Stimulated activated effector memory CD8-positive, alpha-beta T cell treated with anti-CD3 and anti-CD28 coated beads, Interleukin-12 subunit alpha, Interleukin-12 subunit beta, amount 100 ng/mL, for 72 hours (primary cell): ENCODE results near the gene RFPL1.

Experiments used
- ATAC-seq: fragments of 150-1000 bp; cut with Tn5 transposase; 2 replicates; pipeline ENCODE4 v1.10.0; 2021
- DNase-seq, 2 donors: peaks; one replicate each; pipeline ENCODE4 v3.0.0; 2021 to 2022; ENCODE audit warnings: low spot score in 2 of 2
- H3K27ac Mint-ChIP-seq: one replicate; pipeline ENCODE4 v1.8.0; 2022; ENCODE audit warnings: mild to moderate bottlenecking, mixed read lengths
- H3K36me3 Mint-ChIP-seq: one replicate; pipeline ENCODE4 v1.8.0; 2022; ENCODE audit warnings: mild to moderate bottlenecking, mixed read lengths
- H3K4me1 Mint-ChIP-seq: one replicate; pipeline ENCODE4 v1.8.0; 2022; ENCODE audit warnings: mixed read lengths
- H3K4me3 Mint-ChIP-seq: one replicate; pipeline ENCODE4 v1.8.0; 2022; ENCODE audit warnings: mild to moderate bottlenecking, mixed read lengths
- H3K9me3 Mint-ChIP-seq: one replicate; pipeline ENCODE4 v1.8.0; 2022; ENCODE audit warnings: mixed read lengths

RFPL1 gene

DNA sequence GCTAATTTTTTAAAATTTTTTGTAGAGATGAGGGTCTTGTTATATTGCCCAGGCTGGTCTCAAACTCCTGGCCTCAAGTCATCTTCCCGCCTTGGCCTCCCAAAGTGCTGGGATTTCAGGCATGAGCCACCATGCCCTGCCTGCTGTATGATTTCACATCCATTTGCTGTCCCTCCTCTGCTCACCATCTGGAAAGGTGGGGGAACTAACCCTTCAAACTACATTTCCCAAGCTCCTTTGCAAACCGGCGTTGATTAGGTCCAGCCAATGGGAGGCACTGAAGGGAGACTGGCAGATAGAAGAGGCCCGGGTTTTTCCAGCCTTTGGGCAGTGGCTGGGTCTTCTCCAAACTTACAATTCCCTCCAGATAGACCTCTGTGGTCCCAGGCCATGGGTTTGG lies 19.3 kb downstream of the RFPL1 start:
- H3K4me3 Mint-ChIP-seq, result no peak overlapping the region
- H3K4me1 Mint-ChIP-seq, result no peaks in the 10 kb centered on the region
- no peaks in the 10 kb centered on the region for H3K36me3 Mint-ChIP-seq
- ATAC-seq (peak; percentile 53), DNase-seq (no peak)
- H3K27ac Mint-ChIP-seq, result no peak overlapping the region
- H3K9me3 Mint-ChIP-seq, result no peaks in the 10 kb centered on the region

DNA sequence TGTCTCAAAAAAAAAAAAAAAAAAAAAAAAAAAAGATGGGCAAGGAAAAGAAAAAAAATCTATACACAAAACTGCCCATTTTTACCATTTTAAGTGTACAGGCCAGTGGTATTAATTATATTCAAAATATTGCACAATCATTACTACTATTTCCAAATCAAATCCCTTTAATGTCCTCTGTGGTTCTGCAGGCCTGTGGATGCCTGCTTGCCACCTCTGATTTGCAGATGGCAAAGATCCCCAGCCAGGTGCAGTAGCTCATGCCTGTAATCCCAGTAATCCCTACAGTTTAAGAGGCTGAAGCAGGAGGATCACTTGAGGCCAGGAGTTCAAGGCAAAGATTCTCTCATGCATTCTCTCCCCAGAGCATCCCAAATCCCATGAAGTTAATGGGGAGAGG lies 20.2 kb downstream of the RFPL1 start:
- Mint-ChIP-seq H3K4me3 (no peak overlapping the region), H3K4me1 (no peaks in the 10 kb centered on the region), H3K27ac (no peak overlapping the region), H3K36me3 (no peaks in the 10 kb centered on the region), H3K9me3 (no peaks in the 10 kb centered on the region)
- ATAC-seq, result no peak
- DNase-seq, result no peak

DNA sequence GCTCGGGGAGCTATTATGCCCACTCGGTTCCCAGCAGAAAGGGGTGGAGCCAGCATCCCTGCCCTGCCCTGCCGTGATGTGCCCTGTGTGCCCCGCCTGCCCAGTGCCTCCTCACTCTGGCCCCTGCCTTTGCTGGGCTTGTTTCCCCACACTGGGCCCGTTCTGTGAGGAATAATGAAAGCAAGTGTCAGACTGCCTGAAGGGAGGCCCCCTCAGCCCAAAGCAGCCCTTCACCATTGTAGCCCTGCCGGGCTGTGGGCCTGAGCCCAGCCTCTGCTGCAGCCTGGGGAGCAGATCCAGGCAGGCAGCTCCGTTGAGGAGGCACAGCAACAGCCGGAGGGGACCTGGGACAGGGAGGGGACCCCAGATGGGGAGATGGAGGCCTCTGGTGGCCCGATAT lies 21.4 kb downstream of the RFPL1 start:
- Mint-ChIP-seq H3K36me3 (no peaks in the 10 kb centered on the region), H3K4me3 (no peak overlapping the region), H3K27ac (no peak overlapping the region), H3K9me3 (no peaks in the 10 kb centered on the region), H3K4me1 (no peaks in the 10 kb centered on the region)
- no peak for ATAC-seq
- no peak for DNase-seq

DNA sequence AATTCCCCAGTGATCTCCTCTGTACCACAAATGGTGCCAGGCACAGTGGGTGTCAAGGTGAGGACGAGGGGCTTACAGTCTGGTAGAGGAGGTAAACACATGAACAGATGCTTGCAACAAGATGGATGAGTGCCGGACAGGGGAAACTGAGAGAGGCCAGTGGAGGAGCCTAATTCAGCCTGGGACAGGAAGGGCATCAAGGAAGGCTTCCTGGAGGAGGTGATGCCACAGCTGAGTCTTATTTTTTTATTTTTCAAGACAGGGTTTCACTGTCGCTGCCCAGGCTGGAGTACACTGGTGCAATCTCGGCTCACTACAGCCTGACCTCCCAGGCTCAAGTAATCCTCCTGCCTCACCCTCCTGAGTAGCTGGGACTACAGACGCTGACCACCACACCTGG lies 22.9 kb downstream of the RFPL1 start:
- Mint-ChIP-seq H3K27ac (no peak overlapping the region), H3K4me1 (no peaks in the 10 kb centered on the region), H3K9me3 (no peaks in the 10 kb centered on the region), H3K36me3 (no peaks in the 10 kb centered on the region), H3K4me3 (no peak overlapping the region)
- ATAC-seq (no peak), DNase-seq (no peak)

DNA sequence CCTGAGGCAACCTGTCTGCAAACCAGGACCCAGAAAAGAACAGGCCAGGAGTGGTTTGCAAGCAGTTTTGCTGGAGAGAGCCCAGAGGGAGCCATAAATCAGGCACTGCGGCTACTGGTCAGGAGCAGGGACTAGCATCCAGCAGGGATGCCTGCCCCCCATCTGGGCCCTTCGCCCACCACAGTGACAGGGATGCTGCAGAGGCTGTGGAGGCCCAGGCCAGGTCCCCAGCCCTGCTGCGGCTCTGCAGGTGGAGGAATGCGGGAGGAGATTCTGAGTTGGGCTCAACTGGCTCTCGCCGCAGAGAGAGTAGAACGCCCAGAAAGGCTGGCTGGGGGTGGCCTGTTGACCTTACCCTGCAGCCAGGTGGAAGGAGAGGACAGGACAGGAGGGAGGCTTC lies 25.2 kb downstream of the RFPL1 start:
- ATAC-seq, result no peak
- Mint-ChIP-seq H3K9me3 (no peaks in the 10 kb centered on the region), H3K36me3 (no peaks in the 10 kb centered on the region), H3K27ac (no peak overlapping the region), H3K4me1 (no peaks in the 10 kb centered on the region), H3K4me3 (no peak overlapping the region)
- DNase-seq, result no peak

DNA sequence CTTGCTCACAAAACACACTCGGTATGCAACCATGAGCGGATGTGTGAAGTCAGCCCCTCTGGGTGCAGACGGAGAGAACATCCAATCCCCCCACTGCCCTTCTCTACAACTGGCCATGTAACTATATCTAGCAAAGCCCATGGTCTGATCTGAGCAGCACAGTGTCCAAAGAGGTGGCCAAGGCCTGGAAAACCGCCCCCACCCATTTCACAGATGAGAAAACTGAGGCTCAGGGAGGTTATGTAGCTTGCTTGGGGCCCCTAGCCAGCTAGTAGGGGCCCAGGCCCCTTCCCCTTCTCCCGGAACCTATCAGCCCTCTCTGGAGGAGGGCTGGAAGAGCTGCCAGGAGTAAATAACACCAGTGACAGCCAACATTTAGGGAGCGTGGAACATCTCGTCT lies 26.2 kb downstream of the RFPL1 start:
- Mint-ChIP-seq H3K4me1 (no peaks in the 10 kb centered on the region), H3K4me3 (no peak overlapping the region), H3K36me3 (no peaks in the 10 kb centered on the region), H3K9me3 (no peaks in the 10 kb centered on the region), H3K27ac (no peak overlapping the region)
- ATAC-seq (no peak), DNase-seq (no peak)

DNA sequence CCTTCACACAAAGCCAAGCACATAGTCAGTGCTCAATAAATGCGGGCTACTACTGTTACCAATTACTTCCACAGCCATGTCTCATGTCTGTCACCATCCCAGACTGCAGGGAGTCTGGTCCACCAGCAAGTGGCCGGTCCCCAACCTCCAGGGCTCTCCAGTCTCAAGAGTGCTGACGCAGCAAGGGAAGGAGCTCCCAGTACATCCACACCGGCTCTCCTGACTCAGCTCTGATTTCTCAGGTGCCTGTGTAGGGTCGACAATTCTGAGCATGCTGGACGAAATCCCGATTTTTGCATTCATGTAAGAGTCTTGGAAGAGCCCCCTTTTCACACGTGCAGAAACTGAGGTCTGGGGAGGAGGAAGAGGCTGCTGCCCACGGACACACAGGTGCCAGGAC lies 31.4 kb downstream of the RFPL1 start:
- Mint-ChIP-seq H3K9me3 (no peaks in the 10 kb centered on the region), H3K4me3 (peak overlapping the region; percentile 46), H3K27ac (no peak overlapping the region)

DNA sequence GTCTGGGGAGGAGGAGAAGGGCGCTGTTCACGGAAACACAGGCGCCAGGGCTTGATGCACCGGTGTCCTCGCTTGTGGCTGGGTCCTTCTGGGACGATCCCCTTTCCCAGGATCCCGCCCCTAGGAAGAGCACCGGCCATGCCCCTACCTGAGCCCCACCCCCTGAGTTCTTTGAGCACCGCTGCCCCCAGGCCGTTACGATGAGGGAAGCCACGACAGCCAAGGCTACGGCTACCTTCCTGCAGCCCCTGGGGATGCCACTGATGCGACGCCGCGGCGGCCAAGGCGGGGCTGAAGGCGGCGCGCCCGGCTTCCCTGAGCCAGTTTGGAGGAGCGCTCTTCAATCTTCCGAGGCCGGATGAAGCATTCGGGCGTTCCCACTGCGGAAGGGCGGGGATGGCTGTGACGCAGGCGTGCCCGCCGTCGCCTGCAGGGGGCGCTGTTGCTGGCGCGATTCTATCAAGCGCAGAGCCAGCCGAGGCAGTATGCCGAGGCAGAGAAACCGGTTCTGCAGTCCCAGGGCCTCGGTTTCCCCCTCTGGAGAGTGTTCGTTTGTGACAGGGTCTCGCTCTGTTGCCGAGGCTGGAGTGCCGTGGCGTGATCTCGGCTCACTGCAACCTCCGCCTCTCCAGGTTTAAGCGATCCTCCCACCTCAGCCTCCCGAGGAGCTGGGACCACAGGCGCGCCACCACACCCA lies 31.9 kb downstream of the RFPL1 start:
- Mint-ChIP-seq H3K36me3 (no peaks in the 10 kb centered on the region), H3K4me1 (no peaks in the 10 kb centered on the region), H3K4me3 (peak overlapping the region; percentile 46), H3K9me3 (no peaks in the 10 kb centered on the region), H3K27ac (no peak overlapping the region)
- peak; percentile 77 for ATAC-seq
- DNase-seq, result peak; percentile 61 to 85

More for the DNA sequence above, 31.4 kb downstream of the RFPL1 start:
- no peak for ATAC-seq
- Mint-ChIP-seq H3K36me3 (no peaks in the 10 kb centered on the region), H3K4me1 (no peaks in the 10 kb centered on the region)
- DNase-seq, result no peak

DNA sequence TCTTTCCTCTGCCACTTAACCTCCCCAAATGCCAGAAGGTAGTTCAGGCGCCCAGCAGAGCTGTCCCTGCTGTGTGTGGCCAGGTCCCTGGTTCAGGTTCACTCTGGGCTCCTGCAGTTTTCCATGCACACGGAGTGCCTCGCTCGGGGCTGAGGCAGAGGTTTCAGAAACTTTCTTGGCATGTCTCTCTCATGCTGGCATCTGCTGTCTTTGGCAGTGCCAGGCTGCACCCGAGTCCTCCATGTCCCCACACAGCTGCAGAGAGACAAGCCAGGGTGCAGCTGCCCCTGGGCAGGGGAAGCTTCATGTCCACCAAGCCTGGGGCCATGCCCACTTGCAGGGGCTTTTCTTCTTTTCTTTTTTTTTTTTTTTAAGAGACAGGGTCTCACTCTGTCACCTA lies 34.6 kb downstream of the RFPL1 start:
- Mint-ChIP-seq H3K36me3 (no peaks in the 10 kb centered on the region), H3K4me3 (no peak overlapping the region), H3K9me3 (no peaks in the 10 kb centered on the region), H3K4me1 (no peaks in the 10 kb centered on the region), H3K27ac (no peak overlapping the region)
- ATAC-seq, result no peak
- no peak for DNase-seq

DNA sequence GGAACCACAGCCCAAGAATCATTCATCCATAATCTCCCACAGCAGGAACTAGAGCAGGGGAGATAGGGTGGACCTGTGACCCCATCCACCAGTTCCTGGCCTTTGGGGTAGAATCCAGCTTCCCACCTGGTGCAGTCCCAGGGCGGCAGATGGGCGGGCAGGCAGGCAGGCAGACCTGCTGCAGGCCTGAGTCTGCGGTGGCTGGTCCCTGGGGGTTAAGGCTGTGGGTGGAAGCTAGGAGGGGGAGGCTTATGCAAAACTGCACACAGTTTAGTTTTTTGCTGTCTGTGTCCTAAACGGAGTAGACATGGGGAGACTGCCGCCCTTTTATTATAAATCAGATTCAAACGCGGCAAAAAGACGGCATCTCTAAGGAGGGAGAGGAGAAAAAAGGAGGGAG lies 37.2 kb downstream of the RFPL1 start:
- H3K9me3 Mint-ChIP-seq, result no peaks in the 10 kb centered on the region
- H3K27ac Mint-ChIP-seq, result no peak overlapping the region
- no peak overlapping the region for H3K4me3 Mint-ChIP-seq
- ATAC-seq (no peak), DNase-seq (no peak)
- H3K36me3 Mint-ChIP-seq, result no peaks in the 10 kb centered on the region
- peaks cover 17% of the 10 kb centered on the region for H3K4me1 Mint-ChIP-seq

DNA sequence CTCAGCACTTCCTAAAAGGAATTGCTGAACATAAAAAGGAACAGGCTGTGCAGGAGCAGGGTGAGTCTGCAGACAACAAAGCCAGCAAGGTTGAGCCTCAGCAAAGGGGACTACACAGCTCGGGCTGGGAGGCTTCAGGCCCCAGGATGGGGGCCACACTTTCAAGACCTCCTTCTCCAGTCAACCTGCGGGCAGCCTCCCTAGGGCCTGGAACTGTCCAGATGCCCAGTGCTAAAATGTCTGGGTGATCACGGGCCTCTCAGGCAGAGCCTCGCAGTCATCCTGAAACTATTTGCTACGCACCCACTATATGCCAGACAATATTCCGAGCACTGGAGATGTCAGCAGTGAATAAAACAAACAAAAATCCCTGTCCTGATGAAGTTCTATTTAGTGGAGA lies 37.7 kb downstream of the RFPL1 start:
- no peak overlapping the region for H3K4me3 Mint-ChIP-seq
- no peaks in the 10 kb centered on the region for H3K36me3 Mint-ChIP-seq
- H3K27ac Mint-ChIP-seq, result no peak overlapping the region
- ATAC-seq, result no peak
- no peaks in the 10 kb centered on the region for H3K9me3 Mint-ChIP-seq
- H3K4me1 Mint-ChIP-seq, result peaks cover 17% of the 10 kb centered on the region
- DNase-seq, result no peak

DNA sequence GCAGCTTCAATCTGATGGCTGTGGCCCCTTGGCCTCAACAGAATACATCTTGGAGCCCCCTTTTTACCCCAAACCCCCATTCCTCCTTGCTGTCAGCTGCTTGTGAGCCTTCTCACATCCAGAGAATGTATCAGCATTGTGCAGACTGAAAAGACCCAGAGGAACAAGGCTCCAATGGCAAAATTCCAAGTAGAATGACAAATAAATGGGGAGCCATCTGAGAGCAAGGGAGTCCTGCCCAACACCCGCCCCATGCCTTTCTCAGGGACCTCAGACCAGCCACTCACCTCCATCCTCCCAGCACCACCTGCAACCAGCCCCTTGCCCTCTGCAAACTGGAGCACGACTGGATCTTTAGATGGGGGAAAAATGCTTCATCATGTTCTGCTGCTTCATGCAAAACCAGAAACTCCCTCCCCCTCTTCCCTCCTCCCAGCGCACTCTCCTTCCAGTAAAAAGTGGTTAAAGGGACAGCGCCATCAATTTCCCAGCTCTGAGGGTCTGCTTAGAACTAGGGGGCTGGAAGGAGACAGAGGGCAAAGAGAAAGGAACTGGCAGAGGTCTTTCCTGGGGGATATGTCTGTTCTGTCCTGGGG lies 39.4 kb downstream of the RFPL1 start:
- no peak for DNase-seq
- Mint-ChIP-seq H3K4me1 (peaks cover 17% of the 10 kb centered on the region), H3K36me3 (no peaks in the 10 kb centered on the region), H3K9me3 (no peaks in the 10 kb centered on the region), H3K27ac (no peak overlapping the region), H3K4me3 (no peak overlapping the region)
- ATAC-seq, result no peak

DNA sequence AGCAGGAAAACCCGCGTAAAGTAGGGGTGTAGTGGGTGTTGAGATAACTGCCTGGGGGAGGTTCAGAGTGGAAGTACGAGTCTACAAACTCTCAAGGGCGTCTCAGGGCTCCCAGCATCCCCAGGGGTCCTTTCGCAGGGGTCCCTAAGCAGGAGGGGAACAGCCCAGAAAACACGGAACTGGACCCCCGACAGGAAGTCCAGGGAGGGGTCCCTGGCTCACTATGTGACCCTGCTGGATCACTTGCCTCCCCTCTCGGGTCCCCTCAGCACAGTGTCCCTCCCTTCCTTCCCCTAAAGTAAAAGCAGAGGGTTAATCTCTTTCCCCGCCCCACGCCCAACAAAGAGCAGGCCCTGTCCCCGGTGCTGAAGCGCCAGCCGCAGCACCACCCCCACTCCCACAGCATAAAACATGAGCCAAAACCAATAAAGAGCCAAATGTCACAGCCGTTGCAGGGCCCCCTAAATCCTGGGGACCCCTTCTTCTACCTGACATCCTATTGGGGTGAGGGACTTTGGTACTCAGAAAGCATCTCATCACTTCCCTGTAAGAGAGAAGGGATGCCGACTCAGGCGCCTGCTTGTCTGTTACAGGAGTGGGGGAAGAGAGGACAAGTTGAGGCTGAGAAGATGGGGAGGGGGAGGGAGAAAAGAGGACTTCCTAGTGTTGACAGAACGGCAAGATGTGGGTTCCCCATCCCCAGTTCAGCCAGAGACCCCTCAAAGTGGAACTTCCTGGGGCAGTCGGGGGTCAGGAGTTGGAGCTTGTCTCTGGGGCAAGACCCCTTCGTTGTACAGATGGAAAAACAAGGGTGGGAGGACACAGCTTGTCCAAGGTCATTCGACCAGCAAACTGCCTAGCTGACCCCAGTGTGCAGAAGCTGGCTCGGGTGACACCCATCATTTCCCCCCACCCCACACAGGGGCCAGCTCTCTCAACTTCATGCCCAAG lies 40.2 kb downstream of the RFPL1 start:
- H3K4me1 Mint-ChIP-seq, result peaks cover 17% of the 10 kb centered on the region
- no peak for ATAC-seq
- DNase-seq, result no peak
- peaks cover 7% of the 10 kb centered on the region for H3K36me3 Mint-ChIP-seq
- H3K27ac Mint-ChIP-seq, result no peak overlapping the region
- no peaks in the 10 kb centered on the region for H3K9me3 Mint-ChIP-seq
- H3K4me3 Mint-ChIP-seq, result no peak overlapping the region

DNA sequence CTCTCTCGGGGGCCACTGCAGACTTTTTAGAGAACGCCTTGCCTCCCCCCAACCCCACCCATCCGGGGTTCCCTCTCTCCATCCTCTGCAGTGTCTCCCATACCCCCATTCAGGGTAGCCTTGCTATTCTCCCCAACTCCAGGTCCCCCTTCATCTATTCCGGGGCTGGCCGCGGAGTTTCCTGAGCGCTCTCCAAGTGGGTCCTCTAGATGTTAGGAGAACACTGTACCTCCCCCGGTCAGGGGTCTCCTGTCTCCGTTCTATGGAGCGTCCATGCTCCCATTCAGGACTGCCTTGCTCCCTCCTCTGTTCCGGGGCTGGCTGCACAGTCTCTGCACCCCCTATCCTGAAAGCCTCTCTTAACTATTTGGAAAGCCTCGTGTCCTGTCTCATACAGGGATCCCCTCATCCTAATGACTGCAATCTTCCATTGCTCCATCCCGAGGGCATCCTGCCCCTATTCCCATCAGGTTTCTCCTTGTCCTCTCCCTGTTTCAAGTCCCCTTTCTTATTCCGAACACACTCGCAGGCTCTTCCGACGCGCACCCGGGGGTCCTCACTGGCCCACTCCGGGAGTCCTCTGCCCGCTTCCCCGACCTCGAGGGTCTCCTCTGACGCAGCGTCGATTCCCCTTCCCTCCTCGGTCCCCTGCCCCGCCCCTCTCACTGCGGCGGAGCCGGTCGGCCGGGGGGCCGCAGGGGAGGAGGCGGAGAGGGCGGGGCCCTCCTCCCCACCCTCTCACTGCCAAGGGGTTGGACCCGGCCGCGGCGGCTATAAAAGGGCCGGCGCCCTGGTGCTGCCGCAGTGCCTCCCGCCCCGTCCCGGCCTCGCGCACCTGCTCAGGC lies 41.3 kb downstream of the RFPL1 start, which contains the start of gene NEFH:
TSS of gene NEFH (plus strand) at position 802 of the 845 bp plus-strand sequence. CDS start 45 bp downstream, outside the sequence.
- no peak within 1 kb of the TSS for H3K27ac Mint-ChIP-seq
- H3K9me3 Mint-ChIP-seq, result no peaks in the 10 kb centered on the region
- DNase-seq (no peak), ATAC-seq (no peak)
- H3K4me1 Mint-ChIP-seq, result peaks cover 17% of the 10 kb centered on the region
- H3K36me3 Mint-ChIP-seq, result peaks cover 7% of the 10 kb centered on the region
- H3K4me3 Mint-ChIP-seq, result peak within 1 kb of the TSS; percentile 59

DNA sequence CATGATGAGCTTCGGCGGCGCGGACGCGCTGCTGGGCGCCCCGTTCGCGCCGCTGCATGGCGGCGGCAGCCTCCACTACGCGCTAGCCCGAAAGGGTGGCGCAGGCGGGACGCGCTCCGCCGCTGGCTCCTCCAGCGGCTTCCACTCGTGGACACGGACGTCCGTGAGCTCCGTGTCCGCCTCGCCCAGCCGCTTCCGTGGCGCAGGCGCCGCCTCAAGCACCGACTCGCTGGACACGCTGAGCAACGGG lies 41.8 kb downstream of the RFPL1 start:
- Mint-ChIP-seq H3K4me3 (peak overlapping the region; percentile 59), H3K36me3 (peaks cover 7% of the 10 kb centered on the region), H3K9me3 (no peaks in the 10 kb centered on the region), H3K27ac (no peak overlapping the region), H3K4me1 (peaks cover 17% of the 10 kb centered on the region)
- ATAC-seq (no peak), DNase-seq (no peak)
